ENCODE results near the gene KRT40. TPM values are rescaled to one million over a fixed set of nuclear protein-coding genes. Genes with fewer than 3 reads are reported as not detected.

Gene KRT40
- total and polyA plus RNA-seq, 2 of the 4 experiments (the other 2 are of a cell fraction) = not detected

DNA sequence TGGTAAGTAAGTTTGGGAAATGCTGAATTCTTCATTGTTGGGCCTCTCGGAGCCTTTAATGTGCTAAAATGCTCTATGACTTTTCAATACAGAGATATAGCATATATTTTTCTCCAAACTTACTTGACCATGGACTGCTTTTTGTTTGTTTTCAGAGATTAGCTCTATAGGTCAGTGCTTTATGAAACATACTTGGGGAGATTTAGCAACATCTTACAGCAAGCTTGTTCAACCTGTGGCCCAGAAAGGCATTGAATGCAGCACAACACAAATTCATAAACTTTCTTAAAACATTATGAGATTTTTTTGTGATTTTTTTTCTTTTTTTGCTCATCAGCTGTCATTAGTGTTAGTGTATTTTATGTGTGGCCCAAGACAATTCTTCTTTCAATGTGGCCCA, 25.8 kb upstream of the KRT40 start:
- dilution Hi-C loops (cut with HindIII; ENCODE audit: low sequenced_read_pairs, unreplicated experiment) = no loop called here
- Histone ChIP-seq H3K27ac (ENCODE audit: insufficient read depth, low read length) (no peak overlapping the region), H3K23ac (ENCODE audit: low read depth, low read length) (no peak overlapping the region)

More for the DNA sequence above, 25.8 kb upstream of the KRT40 start:
- Histone ChIP-seq H2BK120ac (ENCODE audit: low read depth, low read length) (no peak overlapping the region), H3K4me1 (ENCODE audit: control insufficient read depth, insufficient read depth, low read length) (peaks cover 1% of the 10 kb centered on the region; the same call in 1 of the 2 replicates), H3K9ac (ENCODE audit: low read depth, low read length) (no peak overlapping the region), H3K4me3 (ENCODE audit: insufficient read depth, low read depth, low read length) (no peak overlapping the region), H2BK15ac (ENCODE audit: low read depth, low read length) (no peak overlapping the region), H2BK20ac (ENCODE audit: low read depth, low read length) (no peak overlapping the region), H2BK5ac (ENCODE audit: low read depth, low read length, poor library complexity, severe bottlenecking) (no peak overlapping the region), H2AK5ac (ENCODE audit: low read depth, low read length) (no peak overlapping the region), H3K18ac (ENCODE audit: low read depth, low read length) (no peak overlapping the region), H2AK9ac (replicated peaks; ENCODE audit: low read depth, low read length, poor library complexity) (no peak overlapping the region), H3K4me2 (ENCODE audit: low read depth, low read length) (no peak overlapping the region), H3K79me1 (ENCODE audit: low read depth in 1 of 2, low read length in 2 of 2) (no peaks in the 10 kb centered on the region), H4K20me1 (ENCODE audit: insufficient read depth, low read length) (no peaks in the 10 kb centered on the region), H3K36me3 (ENCODE audit: control insufficient read depth, insufficient read depth, low read length) (no peaks in the 10 kb centered on the region), H3K14ac (replicated peaks; ENCODE audit: low read depth, low read length) (no peak overlapping the region), H4K5ac (ENCODE audit: low read depth, low read length) (no peak overlapping the region), H4K8ac (ENCODE audit: low read depth in 2 of 2, low read length in 2 of 2) (no peak overlapping the region), H3K27me3 (ENCODE audit: control insufficient read depth, insufficient read depth, low read length) (no peaks in the 10 kb centered on the region), H3K4ac (ENCODE audit: low read depth, low read length) (no peak overlapping the region), H4K91ac (ENCODE audit: insufficient read depth, low read depth, low read length) (no peak overlapping the region), H2AFZ (replicated peaks; ENCODE audit: low read length, poor library complexity) (no peak overlapping the region), H3K9me3 (ENCODE audit: control insufficient read depth, insufficient read depth, low read length) (no peaks in the 10 kb centered on the region), H3K9me1 (ENCODE audit: insufficient read depth, low read length) (no peaks in the 10 kb centered on the region; the same call in 1 of the 2 replicates), H3K56ac (ENCODE audit: extremely low read depth, insufficient read depth, low read length) (no peak overlapping the region)
- in situ Hi-C loops (cut with MboI; ENCODE audit: low sequenced_read_pairs) = no loop called here
- CTCF ChIA-PET = interaction anchor here (0.9 kb wide), 1 partner anchor 11 kb away, joined by 3 read pairs; no protein-coding TSS in a partner anchor
- no CpG with 5 or more reads among the region's 1 CpG for WGBS, 2 experiments (ENCODE audit: extremely low coverage in 2 of 2, insufficient read length in 1 of 2)
- POLR2A ChIA-PET (ENCODE audit: unreplicated experiment) = no interaction called here
- ATAC-seq (ENCODE audit: low read depth) = no peak
- TF ChIP-seq CHD1 (IDR thresholded peaks at IDR 0.05; ENCODE audit: low read depth, low read length) (no peak), RCOR1 (IDR thresholded peaks at IDR 0.05; ENCODE audit: insufficient replicate concordance, low read length) (no peak), RFX5 (IDR thresholded peaks at IDR 0.05; ENCODE audit: low read depth, low read length) (no peak), SMC3 (IDR thresholded peaks at IDR 0.05; ENCODE audit: low read depth, low read length) (no peak), RAD21 (IDR thresholded peaks at IDR 0.05; ENCODE audit: low read length) (no peak), FOS (IDR thresholded peaks at IDR 0.05; ENCODE audit: low read depth, low read length) (no peak)
- TF ChIP-seq, protein P1, sequence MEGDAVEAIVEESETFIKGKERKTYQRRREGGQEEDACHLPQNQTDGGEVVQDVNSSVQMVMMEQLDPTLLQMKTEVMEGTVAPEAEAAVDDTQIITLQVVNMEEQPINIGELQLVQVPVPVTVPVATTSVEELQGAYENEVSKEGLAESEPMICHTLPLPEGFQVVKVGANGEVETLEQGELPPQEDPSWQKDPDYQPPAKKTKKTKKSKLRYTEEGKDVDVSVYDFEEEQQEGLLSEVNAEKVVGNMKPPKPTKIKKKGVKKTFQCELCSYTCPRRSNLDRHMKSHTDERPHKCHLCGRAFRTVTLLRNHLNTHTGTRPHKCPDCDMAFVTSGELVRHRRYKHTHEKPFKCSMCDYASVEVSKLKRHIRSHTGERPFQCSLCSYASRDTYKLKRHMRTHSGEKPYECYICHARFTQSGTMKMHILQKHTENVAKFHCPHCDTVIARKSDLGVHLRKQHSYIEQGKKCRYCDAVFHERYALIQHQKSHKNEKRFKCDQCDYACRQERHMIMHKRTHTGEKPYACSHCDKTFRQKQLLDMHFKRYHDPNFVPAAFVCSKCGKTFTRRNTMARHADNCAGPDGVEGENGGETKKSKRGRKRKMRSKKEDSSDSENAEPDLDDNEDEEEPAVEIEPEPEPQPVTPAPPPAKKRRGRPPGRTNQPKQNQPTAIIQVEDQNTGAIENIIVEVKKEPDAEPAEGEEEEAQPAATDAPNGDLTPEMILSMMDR (conservative IDR thresholded peaks at IDR 0.05; ENCODE audit: low read depth, low read length) = no peak
- TF ChIP-seq, protein P2, sequence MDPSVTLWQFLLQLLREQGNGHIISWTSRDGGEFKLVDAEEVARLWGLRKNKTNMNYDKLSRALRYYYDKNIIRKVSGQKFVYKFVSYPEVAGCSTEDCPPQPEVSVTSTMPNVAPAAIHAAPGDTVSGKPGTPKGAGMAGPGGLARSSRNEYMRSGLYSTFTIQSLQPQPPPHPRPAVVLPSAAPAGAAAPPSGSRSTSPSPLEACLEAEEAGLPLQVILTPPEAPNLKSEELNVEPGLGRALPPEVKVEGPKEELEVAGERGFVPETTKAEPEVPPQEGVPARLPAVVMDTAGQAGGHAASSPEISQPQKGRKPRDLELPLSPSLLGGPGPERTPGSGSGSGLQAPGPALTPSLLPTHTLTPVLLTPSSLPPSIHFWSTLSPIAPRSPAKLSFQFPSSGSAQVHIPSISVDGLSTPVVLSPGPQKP (IDR thresholded peaks at IDR 0.05; ENCODE audit: borderline replicate concordance, low read depth, low read length) = no peak
- intact Hi-C loops (cut with micrococcal nuclease) = no loop called here
- DNase-seq = no peak
- no TSS peak for BruUV-seq (replicated peaks)

Measured in IMR-90 (cell line).